ENCODE measurements around the gene RAP1GAP2.
"Not testable (repeated sequence)": the region's sequence is repeated elsewhere in the genome, so short reads cannot be mapped to it uniquely, and the experiment has no call there.

The RAP1GAP2 gene

DNA sequence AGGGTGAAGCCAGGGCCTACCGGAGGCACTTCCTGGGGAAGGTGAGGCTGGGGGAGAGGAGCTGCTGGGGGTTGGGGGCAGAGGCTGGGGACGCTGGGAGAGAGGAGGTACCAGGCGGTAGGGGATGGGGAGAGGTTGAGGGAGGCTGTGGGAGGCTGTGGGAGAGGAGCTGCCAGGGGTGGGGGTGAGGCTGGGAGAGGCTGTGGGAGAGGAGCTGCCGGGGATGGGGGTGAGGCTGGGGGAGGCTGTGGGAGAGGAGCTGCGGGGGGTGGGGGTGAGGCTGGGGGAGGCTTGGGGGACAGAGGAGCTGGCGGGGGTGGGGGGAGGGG is 167.8 kb downstream of the RAP1GAP2 start:
- DNase-seq (ENCODE audit: low read depth in 2 of 2, low spot score in 1 of 2) = no peak

- no peak for DNase-seq (ENCODE audit: low read depth in 2 of 2, low spot score in 1 of 2)
These were observed 168.1 kb downstream of the RAP1GAP2 start for GRCh38 chr17:2964370-2964769.

- DNase-seq (ENCODE audit: low read depth in 2 of 2, low spot score in 1 of 2) = no peak
These were observed 168.6 kb downstream of the RAP1GAP2 start for GRCh38 chr17:2964831-2965230.

GRCh38 chr17:2965621-2966595 is 169.7 kb downstream of the RAP1GAP2 start:
- DNase-seq (ENCODE audit: low read depth in 2 of 2, low spot score in 1 of 2) = no peak

GRCh38 chr17:2967515-2967914 is 171.3 kb downstream of the RAP1GAP2 start:
- DNase-seq (ENCODE audit: low read depth in 2 of 2, low spot score in 1 of 2) = no peak

GRCh38 chr17:2971851-2972250 is 175.6 kb downstream of the RAP1GAP2 start:
- no peak for DNase-seq (ENCODE audit: low read depth in 2 of 2, low spot score in 1 of 2)

- no peak for DNase-seq (ENCODE audit: low read depth in 2 of 2, low spot score in 1 of 2)
These were observed 176.5 kb downstream of the RAP1GAP2 start for GRCh38 chr17:2972749-2973148.

DNA sequence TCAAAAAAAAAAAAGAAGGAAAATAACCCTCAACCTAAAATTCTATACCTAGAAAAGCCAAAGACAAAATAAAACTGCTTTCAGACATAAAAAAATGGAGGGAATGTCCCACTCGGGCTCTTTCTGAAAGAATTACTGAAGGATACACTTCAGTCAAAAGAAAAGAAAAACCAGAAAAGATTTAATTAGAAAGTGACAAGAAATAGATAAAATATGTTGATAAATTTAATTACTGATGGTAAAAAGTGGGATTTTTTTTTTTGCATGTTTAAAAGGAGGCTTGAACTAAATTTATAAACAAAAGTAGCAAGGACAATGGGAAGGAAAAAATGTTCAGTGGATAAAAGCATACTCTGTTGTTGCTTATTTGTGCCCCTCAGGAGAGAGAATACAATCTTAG is 178.1 kb downstream of the RAP1GAP2 start:
- no peak for DNase-seq (ENCODE audit: low read depth in 2 of 2, low spot score in 1 of 2)

DNA sequence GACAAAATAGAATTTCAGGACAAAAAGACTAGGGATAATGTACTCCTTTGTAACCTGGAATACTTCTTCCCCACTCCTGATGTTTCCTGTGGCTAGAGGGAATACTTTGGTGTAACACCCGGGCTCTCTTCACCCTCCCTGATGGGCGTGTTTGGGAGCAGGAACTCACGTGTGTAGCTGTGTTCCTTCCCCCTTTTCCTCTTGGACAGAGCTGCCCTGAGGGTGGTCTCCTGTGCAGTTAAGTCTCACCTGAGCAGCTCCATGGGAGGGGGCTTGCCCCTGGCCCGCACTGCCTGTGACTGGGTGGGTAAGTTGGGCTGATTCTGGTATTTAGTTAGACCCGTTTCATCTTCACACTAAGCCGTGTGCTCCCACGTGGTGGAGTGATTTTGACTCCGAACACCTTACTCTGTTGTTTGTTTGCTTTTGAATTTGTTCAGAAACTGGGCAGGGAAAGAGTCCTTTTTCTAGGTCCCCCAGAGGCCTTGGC is 179.3 kb downstream of the RAP1GAP2 start:
- no peak for DNase-seq (ENCODE audit: low read depth in 2 of 2, low spot score in 1 of 2)

DNA sequence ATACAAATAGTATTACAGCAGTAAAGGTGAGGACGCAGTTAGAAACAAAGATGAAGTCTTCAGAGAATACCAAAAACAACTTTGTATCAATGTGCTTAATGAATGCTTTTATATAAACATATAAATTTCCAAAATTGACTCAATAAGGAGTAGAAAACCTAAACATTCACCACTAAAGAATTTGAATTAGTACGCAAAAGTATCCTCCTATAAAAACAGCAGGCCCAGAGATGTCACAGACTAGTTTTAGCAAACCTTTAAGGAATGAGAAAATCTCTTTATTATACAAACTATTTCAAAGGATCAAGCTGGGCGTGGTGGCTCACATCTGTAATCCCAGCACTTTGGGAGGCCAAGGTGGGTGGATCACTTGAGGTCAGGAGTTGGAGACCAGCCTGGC is 180.9 kb downstream of the RAP1GAP2 start:
- DNase-seq (ENCODE audit: low read depth in 2 of 2, low spot score in 1 of 2) = no peak

GRCh38 chr17:2978116-2978515 is 181.9 kb downstream of the RAP1GAP2 start:
- DNase-seq (ENCODE audit: low read depth in 2 of 2, low spot score in 1 of 2) = no peak

- DNase-seq (ENCODE audit: low read depth in 2 of 2, low spot score in 1 of 2) = no peak
These were observed 182.8 kb downstream of the RAP1GAP2 start for GRCh38 chr17:2978991-2979390.

- no peak for DNase-seq (ENCODE audit: low read depth in 2 of 2, low spot score in 1 of 2)
These were observed 184.1 kb downstream of the RAP1GAP2 start for GRCh38 chr17:2980211-2980903.

DNA sequence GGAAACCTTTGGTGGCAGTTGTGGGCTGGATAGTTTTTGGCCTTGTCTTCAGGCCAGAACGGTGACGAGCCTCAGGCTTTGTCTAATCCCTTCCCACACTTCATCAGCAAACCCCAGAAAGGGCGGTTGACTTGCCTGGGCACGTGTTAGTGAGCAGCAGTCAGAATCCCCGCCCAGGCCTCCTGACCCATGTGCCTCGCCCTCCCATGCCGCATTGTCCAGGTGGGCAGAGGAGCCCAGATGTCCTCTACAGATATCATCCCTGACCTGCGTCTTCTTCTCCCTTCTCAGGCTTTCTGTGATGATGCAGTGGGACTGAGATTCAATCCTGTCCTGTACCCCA is 184.6 kb downstream of the RAP1GAP2 start:
- DNase-seq (ENCODE audit: low read depth in 2 of 2, low spot score in 1 of 2) = no peak

GRCh38 chr17:2981325-2981724 is 185.1 kb downstream of the RAP1GAP2 start:
- no peak for DNase-seq (ENCODE audit: low read depth in 2 of 2, low spot score in 1 of 2)

GRCh38 chr17:2982854-2983253 is 186.6 kb downstream of the RAP1GAP2 start:
- DNase-seq (ENCODE audit: low read depth in 2 of 2, low spot score in 1 of 2) = no peak

GRCh38 chr17:2983255-2983654 is 187.0 kb downstream of the RAP1GAP2 start:
- DNase-seq (ENCODE audit: low read depth in 2 of 2, low spot score in 1 of 2) = no peak

- no peak for DNase-seq (ENCODE audit: low read depth in 2 of 2, low spot score in 1 of 2)
These were observed 189.1 kb downstream of the RAP1GAP2 start for GRCh38 chr17:2985318-2985717.

GRCh38 chr17:2986925-2987324 is 190.7 kb downstream of the RAP1GAP2 start:
- no peak for DNase-seq (ENCODE audit: low read depth in 2 of 2, low spot score in 1 of 2)

DNA sequence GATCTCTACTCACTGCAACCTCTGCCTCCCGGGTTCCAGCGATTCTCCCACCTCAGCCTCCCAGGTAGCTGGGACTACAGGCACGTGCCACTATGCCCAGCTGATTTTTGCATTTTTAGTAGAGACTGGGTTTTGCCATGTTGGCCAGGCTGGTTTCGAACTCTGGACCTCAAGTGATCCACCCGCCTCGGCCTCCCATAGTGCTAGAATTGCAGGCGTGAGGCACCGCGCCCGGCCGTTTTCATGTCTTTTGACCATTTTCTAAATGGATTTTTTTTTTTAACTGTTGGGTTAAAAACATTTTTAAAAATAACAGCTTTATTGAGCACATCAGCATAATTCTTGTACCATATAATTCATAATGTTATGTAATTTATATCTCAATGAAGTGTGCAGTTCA is 193.2 kb downstream of the RAP1GAP2 start:
- DNase-seq (ENCODE audit: low read depth in 2 of 2, low spot score in 1 of 2) = not testable (repeated sequence)

DNA sequence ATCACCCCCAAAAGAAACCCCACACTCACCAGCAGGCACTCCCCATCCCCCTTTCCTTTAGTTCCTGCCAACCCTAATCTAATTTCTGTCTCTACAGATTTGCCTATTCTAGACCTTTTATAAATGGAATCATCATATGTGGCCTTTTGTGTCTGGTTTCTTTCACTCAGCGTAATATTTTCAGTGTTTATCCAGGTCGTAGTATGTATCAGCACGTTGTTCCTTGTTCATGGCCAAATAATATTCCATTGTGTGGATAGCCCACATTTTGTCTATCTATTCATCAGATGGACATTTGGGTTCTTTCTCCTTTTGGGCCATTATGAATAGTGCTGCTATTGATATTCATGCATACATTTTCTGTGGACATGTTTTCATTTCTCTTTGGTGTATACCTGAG is 193.6 kb downstream of the RAP1GAP2 start:
- no peak for DNase-seq (ENCODE audit: low read depth in 2 of 2, low spot score in 1 of 2)

DNA sequence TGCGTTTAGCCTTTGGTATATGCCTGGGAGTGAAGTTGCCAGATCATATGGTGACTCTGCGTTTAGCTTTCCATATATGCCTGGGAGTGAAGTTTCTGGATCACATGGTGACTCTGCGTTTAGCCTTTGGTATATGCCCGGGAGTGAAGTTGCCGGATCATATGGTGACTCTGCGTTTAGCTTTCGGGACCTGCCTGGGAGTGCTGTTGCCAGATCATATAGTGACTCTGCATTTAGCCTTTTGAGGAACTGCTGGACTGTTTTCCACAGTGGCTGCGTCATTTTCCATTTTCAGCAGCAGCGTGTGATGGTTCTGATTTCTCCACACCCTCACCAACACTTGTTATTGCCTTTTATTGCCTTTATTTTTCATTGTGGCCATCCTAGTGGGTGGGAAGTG is 194.2 kb downstream of the RAP1GAP2 start:
- DNase-seq (ENCODE audit: low read depth in 2 of 2, low spot score in 1 of 2) = no peak
